PC-3 (cell line): ENCODE data around the gene IL4I1. TPM values are rescaled to one million over a fixed set of nuclear protein-coding genes. Genes with fewer than 3 reads are reported as not detected.

ENCODE experiments used
- ATAC-seq: fragments of 200-7000 bp; cut with Tn5 transposase; 2 replicates; pipeline ENCODE4 v1.9.1; 2020; ENCODE audit warnings: mild to moderate bottlenecking, moderate library complexity
- BruUV-seq: library from RNA; stranded (reverse); fragments of 400-500 nt; replicated peaks from 2 replicates; lab custom pipeline; 2021; lab: Mats Ljungman, UMichigan
- CTCF ChIA-PET: fragments of 300-600 bp; sonication (Branson Sonifier 250); formaldehyde crosslinking; loops from one replicate; lab custom pipeline; 2022; ENCODE audit warnings: antibody characterized with exemption; lab: Charles Lee
- POLR2A ChIA-PET: fragments of 300-600 bp; sonication (Branson Sonifier 250); formaldehyde crosslinking; loops from one replicate; lab custom pipeline; 2022; ENCODE audit warnings: antibody characterized with exemption; ENCODE audit not compliant: unreplicated experiment; lab: Charles Lee
- DNase-seq: peaks from one replicate; pipeline ENCODE4 v3.0.0-alpha.2; 2015
- H2AFZ ChIP-seq: fragments of 300-600 bp; sonication (generic); 2 replicates; pipeline ENCODE4 v1.6.0; 2016; ENCODE audit warnings: antibody characterized with exemption, low read length
- H3F3A ChIP-seq: fragments of 300-600 bp; sonication (generic); one replicate; pipeline ENCODE4 v1.6.0; 2017; ENCODE audit warnings: antibody characterized with exemption, low read length, control low read depth, mild to moderate bottlenecking; ENCODE audit not compliant: unreplicated experiment
- H3K27ac ChIP-seq: fragments of 300-600 bp; sonication (generic); 2 replicates; pipeline ENCODE4 v1.5.1; 2016; ENCODE audit warnings: mild to moderate bottlenecking, low read length
- H3K27me3 ChIP-seq: fragments of 300-600 bp; sonication (generic); 2 replicates; pipeline ENCODE4 v1.6.1; 2016; ENCODE audit warnings: low read length, mixed read lengths
- H3K36me3 ChIP-seq: fragments of 300-600 bp; sonication (generic); 2 replicates; pipeline ENCODE4 v1.6.1; 2016; ENCODE audit warnings: low read depth, mixed run types, low read length, mixed read lengths
- H3K4me1 ChIP-seq: fragments of 300-600 bp; sonication (generic); 2 replicates; pipeline ENCODE4 v1.5.1; 2016; ENCODE audit warnings: low read length; ENCODE audit not compliant: insufficient read depth
- H3K4me2 ChIP-seq: fragments of 300-600 bp; sonication (generic); 2 replicates; pipeline ENCODE4 v1.6.0; 2016; ENCODE audit warnings: low read length
- H3K4me3 ChIP-seq: fragments of 300-600 bp; sonication (generic); 2 replicates; pipeline ENCODE4 v1.5.1; 2016; ENCODE audit warnings: mild to moderate bottlenecking, low read length, mixed read lengths
- H3K79me2 ChIP-seq: fragments of 300-600 bp; sonication (generic); 2 replicates; pipeline ENCODE4 v1.6.1; 2017; ENCODE audit warnings: low read length, mixed read lengths
- H3K9ac ChIP-seq: fragments of 300-600 bp; sonication (generic); 2 replicates; pipeline ENCODE4 v1.6.0; 2016; ENCODE audit warnings: mild to moderate bottlenecking, low read length
- H3K9me2 ChIP-seq: fragments of 300-600 bp; sonication (generic); replicated peaks from 2 replicates; pipeline ENCODE4 v1.6.1; 2016; ENCODE audit warnings: mixed run types, low read length, mixed read lengths
- H3K9me3 ChIP-seq: fragments of 300-600 bp; sonication (generic); 2 replicates; pipeline ENCODE4 v1.6.1; 2016; ENCODE audit warnings: low read length, mixed read lengths
- H4K20me1 ChIP-seq: fragments of 300-600 bp; sonication (generic); 2 replicates; pipeline ENCODE4 v1.6.1; 2016; ENCODE audit warnings: low read length, mixed read lengths
- CTCF ChIP-seq: fragments of 300-600 bp; sonication (generic); conservative IDR thresholded peaks from 2 replicates; pipeline ENCODE4 v1.5.1; 2017; ENCODE audit warnings: antibody characterized with exemption, low read depth, mild to moderate bottlenecking, low read length
- EZH2 ChIP-seq: fragments of 300-600 bp; sonication (generic); IDR thresholded peaks from one replicate; pipeline ENCODE4 v1.6.1; 2017; ENCODE audit warnings: antibody characterized with exemption, mild to moderate bottlenecking, low read length; ENCODE audit not compliant: unreplicated experiment
- EZH2phosphoT487 ChIP-seq: fragments of 300-600 bp; sonication (generic); IDR thresholded peaks from 2 replicates; pipeline ENCODE4 v1.6.1; 2018; ENCODE audit warnings: mild to moderate bottlenecking, antibody characterized with exemption, low read length, borderline replicate concordance
- intact Hi-C: fragments of 100-400 bp; cut with micrococcal nuclease; formaldehyde crosslinking; loops from 2 replicates; pipeline ENCODE4 v1.9.0; 2023
- total RNA-seq: library from RNA; depleted of rRNA; stranded (reverse); fragments of >200 nt; gene quantifications from 2 replicates; pipeline ENCODE4 v1.2.3, GENCODE V29; 2014

Gene IL4I1
- total RNA-seq, 1 experiment from 2014 or later: 2.2 TPM

- H3K79me2 ChIP-seq: peaks cover 41% of the 10 kb centered on the region
- H4K20me1 ChIP-seq: peaks cover 29% of the 10 kb centered on the region; the same call in 1 of the 2 replicates
- peak; percentile 43 for DNase-seq
- no TSS peak for BruUV-seq
- peaks cover 8% of the 10 kb centered on the region; the same call in 1 of the 2 replicates for H3K36me3 ChIP-seq
- H3K27ac ChIP-seq: no peak overlapping the region
- H3K9ac ChIP-seq: peak overlapping the region; percentile 30
- intact Hi-C loops: loop anchor here (5.0 kb wide), 1 partner anchor 84 kb away; the partner anchor contains the start of gene AP2A1
- H3K9me3 ChIP-seq: no peaks in the 10 kb centered on the region
- no peaks in the 10 kb centered on the region for H3K9me2 ChIP-seq
- H3K4me3 ChIP-seq: peak overlapping the region; percentile 86
- peaks cover 37% of the 10 kb centered on the region for H3K4me1 ChIP-seq
- CTCF ChIA-PET: no interaction called here
- POLR2A ChIA-PET: no interaction called here
- TF ChIP-seq CTCF (no peak), EZH2 (no peak), EZH2phosphoT487 (no peak)
- no peaks in the 10 kb centered on the region for H3K27me3 ChIP-seq
- ATAC-seq: peak; percentile 2
- H3F3A ChIP-seq: no peaks in the 10 kb centered on the region
- no peak overlapping the region for H2AFZ ChIP-seq
- peak overlapping the region; percentile 96 for H3K4me2 ChIP-seq
These were observed 45.0 kb downstream of the IL4I1 start for GRCh38 chr19:49851456-49852259.

DNA sequence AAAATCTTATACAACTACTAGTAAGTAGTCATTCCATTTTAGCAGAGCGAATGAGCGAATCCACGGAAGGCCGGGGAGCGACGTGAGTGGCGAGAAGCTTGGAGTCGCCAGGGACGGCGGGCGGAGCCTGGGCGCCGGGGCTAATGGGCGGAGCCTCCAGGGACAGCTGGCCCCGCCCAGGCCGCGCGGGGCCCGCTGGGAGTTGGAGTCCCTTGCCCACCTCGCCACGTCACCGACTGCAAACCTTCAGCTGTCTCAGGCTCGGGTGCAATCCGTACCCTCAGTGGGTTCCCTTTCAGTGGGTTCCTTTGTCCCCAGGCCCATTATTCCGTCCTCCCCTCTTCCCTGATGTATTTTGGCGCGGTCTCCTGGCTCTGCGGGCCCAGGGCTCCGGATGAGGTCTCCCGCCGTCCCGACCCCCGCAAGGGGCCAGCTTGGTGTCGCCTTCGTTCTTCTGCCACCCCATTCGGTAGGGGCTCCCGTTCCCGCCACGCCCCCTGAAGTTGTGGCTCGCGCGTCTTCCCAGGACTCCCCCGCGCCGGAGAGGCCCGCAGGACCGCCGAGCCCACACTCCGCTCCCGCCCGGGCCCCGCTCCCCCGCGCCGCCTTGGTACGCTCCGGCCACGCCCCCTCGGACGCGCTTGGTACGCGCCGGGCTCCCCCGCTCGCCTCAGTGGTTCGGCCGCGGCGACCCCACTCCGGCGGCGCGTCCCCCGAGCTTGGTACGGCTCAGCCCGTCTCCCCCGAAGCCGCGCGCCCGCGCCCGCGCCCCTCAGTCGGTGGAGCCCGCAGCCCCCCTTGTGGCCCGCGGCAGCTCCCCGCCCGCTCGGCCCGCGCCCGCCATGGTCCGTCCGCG, 46.0 kb downstream of the IL4I1 start, which contains the start of gene PTOV1:
PTOV1 (plus strand) TSS at position 673 of the 856 bp plus-strand sequence.
- H2AFZ ChIP-seq: peak within 1 kb of the TSS; percentile 89
- H3K4me1 ChIP-seq: peaks cover 37% of the 10 kb centered on the region
- intact Hi-C loops: loop anchor here (1.0 to 5.0 kb wide), 3 partner anchors 32 to 83 kb away; partner anchors contain the start of genes AP2A1, FUZ and MED25
- H3K9me3 ChIP-seq: no peaks in the 10 kb centered on the region
- no peaks in the 10 kb centered on the region for H3K27me3 ChIP-seq
- ATAC-seq (peak; percentile 75), DNase-seq (peak; percentile 97)
- H3K27ac ChIP-seq: peak within 1 kb of the TSS; percentile 91
- peak within 1 kb of the TSS; percentile 96 for H3K4me2 ChIP-seq
- peak within 1 kb of the TSS; percentile 86 for H3K4me3 ChIP-seq
- peak within 1 kb of the TSS; percentile 89 for H3K9ac ChIP-seq
- ChIA-PET CTCF (interaction anchor here (0.9 kb wide), 1 partner anchor 19 kb away, joined by 3 read pairs; no protein-coding TSS in a partner anchor), POLR2A (interaction anchor here (0.6 to 0.9 kb wide), 6 partner anchors 15 to 355 kb away, joined by 3 to 7 read pairs (median 3); partner anchors contain the start of genes ADM5, PNKP and RPS11)
- no peak for TF ChIP-seq EZH2
- no peak for TF ChIP-seq EZH2phosphoT487
- TF ChIP-seq CTCF: no peak
- no peaks in the 10 kb centered on the region for H3F3A ChIP-seq
- peaks cover 29% of the 10 kb centered on the region; the same call in 1 of the 2 replicates for H4K20me1 ChIP-seq
- peaks cover 8% of the 10 kb centered on the region; the same call in 1 of the 2 replicates for H3K36me3 ChIP-seq
- no peaks in the 10 kb centered on the region for H3K9me2 ChIP-seq
- no TSS peak for BruUV-seq
- peaks cover 41% of the 10 kb centered on the region for H3K79me2 ChIP-seq
